ENCODE data around the gene ZNF724. TPM values are rescaled to one million over a fixed set of nuclear protein-coding genes. Genes with fewer than 3 reads are reported as not detected.

Gene ZNF724
- total and polyA plus RNA-seq, 2 of the 13 experiments (the other 11 are each of a cell fraction or from before 2014, with no cell fraction given): 1.5 to 15.0 TPM

GRCh38 chr19:23273590-23274412, 23.6 kb upstream of the ZNF724 start (continued):
- TF ChIP-seq ZNF138 (CRISPR knock-in tag; IDR thresholded peaks at IDR 0.05; ENCODE audit: low read depth): 0 out of 2 replicates have a peak, but pooled peaks have one; percentile 50
- no peak for TF ChIP-seq GATAD1 (CRISPR knock-in tag; IDR thresholded peaks at IDR 0.05)
- no peak for TF ChIP-seq MTA3 (CRISPR knock-in tag; IDR thresholded peaks at IDR 0.05)
- no peak for TF ChIP-seq SMC3 (IDR thresholded peaks at IDR 0.05; ENCODE audit: low read length)
- TF ChIP-seq KDM3A (CRISPR knock-in tag; IDR thresholded peaks at IDR 0.05; ENCODE audit: low read depth): no peak
- peak; percentile 51 for TF ChIP-seq ZNF501 (CRISPR knock-in tag; IDR thresholded peaks at IDR 0.05)
- TF ChIP-seq FOXM1 (CRISPR knock-in tag; IDR thresholded peaks at IDR 0.05): no peak
- TF ChIP-seq ZIK1 (CRISPR knock-in tag; IDR thresholded peaks at IDR 0.05; ENCODE audit: borderline replicate concordance, low read depth): no peak; the same call in 1 of the 2 replicates
- no peak for TF ChIP-seq HNRNPK (IDR thresholded peaks at IDR 0.05; ENCODE audit: low read depth, low read length, poor library complexity, severe bottlenecking)
- TF ChIP-seq NKX3-1 (CRISPR knock-in tag; IDR thresholded peaks at IDR 0.05): no peak
- TF ChIP-seq TSC22D2 (CRISPR knock-in tag; IDR thresholded peaks at IDR 0.05; ENCODE audit: borderline replicate concordance): no peak
- TF ChIP-seq TRIM24 (CRISPR knock-in tag; IDR thresholded peaks at IDR 0.05): no peak
- TF ChIP-seq CREBL2 (CRISPR knock-in tag; IDR thresholded peaks at IDR 0.05; ENCODE audit: borderline replicate concordance): no peak
- TF ChIP-seq SP140L (CRISPR knock-in tag; IDR thresholded peaks at IDR 0.05; ENCODE audit: borderline replicate concordance): no peak
- TF ChIP-seq ZMYM2 (CRISPR knock-in tag; IDR thresholded peaks at IDR 0.05): no peak
- TF ChIP-seq ZFAT (CRISPR knock-in tag; conservative IDR thresholded peaks at IDR 0.05): no peak
- TF ChIP-seq ZNF646 (CRISPR knock-in tag; IDR thresholded peaks at IDR 0.05): no peak
- TF ChIP-seq CREB3 (CRISPR knock-in tag; IDR thresholded peaks at IDR 0.05): no peak
- TF ChIP-seq ARID2 (CRISPR knock-in tag; IDR thresholded peaks at IDR 0.05; ENCODE audit: borderline replicate concordance): no peak
- no peak for TF ChIP-seq ZNF615 (CRISPR knock-in tag; IDR thresholded peaks at IDR 0.05; ENCODE audit: borderline replicate concordance)
- TF ChIP-seq ZNF709 (CRISPR knock-in tag; IDR thresholded peaks at IDR 0.05): peak; percentile 71; the same call in 1 of the 2 replicates
- TF ChIP-seq SALL2 (CRISPR knock-in tag; IDR thresholded peaks at IDR 0.05): no peak
